ENCODE results near the gene TNFSF11.

The TNFSF11 gene

GRCh38 chr13:42575938-42576337 is 2.0 kb downstream of the TNFSF11 start:
- no peak for TF ChIP-seq GATA1 (IDR thresholded peaks at IDR 0.05; ENCODE audit: low read depth, low read length)
- no peak for TF ChIP-seq POLR2A (IDR thresholded peaks at IDR 0.05; ENCODE audit: low read length)
- no peak for DNase-seq

GRCh38 chr13:42577538-42577937 is 3.6 kb downstream of the TNFSF11 start:
- TF ChIP-seq GATA1 (IDR thresholded peaks at IDR 0.05; ENCODE audit: low read depth, low read length) (no peak), POLR2A (IDR thresholded peaks at IDR 0.05; ENCODE audit: low read length) (no peak)
- DNase-seq, result no peak

GRCh38 chr13:42580644-42581043 is 6.7 kb downstream of the TNFSF11 start:
- TF ChIP-seq GATA1 (IDR thresholded peaks at IDR 0.05; ENCODE audit: low read depth, low read length) (no peak), POLR2A (IDR thresholded peaks at IDR 0.05; ENCODE audit: low read length) (no peak)
- no peak for DNase-seq

DNA sequence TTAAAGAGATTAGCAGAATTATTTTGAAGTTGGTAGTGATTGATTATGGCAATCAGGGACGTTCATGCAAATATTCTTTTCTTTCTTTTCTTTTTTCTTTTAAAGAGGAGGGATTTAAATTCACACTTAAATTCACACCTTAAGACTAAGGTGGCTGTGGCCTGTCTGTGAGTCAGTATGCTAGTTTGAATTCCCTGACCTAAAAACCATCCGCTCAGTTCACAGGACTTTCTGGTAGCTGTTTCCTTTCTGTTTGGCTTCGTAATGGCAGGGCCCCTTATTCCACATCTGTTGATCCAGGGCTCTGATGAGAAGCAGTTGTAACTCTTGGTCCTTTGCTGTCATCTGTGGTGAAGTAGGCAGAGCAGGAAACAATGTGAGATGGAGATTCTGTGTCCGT is 7.5 kb downstream of the TNFSF11 start:
- TF ChIP-seq GATA1 (IDR thresholded peaks at IDR 0.05; ENCODE audit: low read depth, low read length) (no peak), POLR2A (IDR thresholded peaks at IDR 0.05; ENCODE audit: low read length) (no peak)
- no peak for DNase-seq

GRCh38 chr13:42591602-42592001 is 17.6 kb downstream of the TNFSF11 start:
- TF ChIP-seq GATA1 (IDR thresholded peaks at IDR 0.05; ENCODE audit: low read depth, low read length) (no peak), POLR2A (IDR thresholded peaks at IDR 0.05; ENCODE audit: low read length) (no peak)
- no peak for DNase-seq

- no peak for TF ChIP-seq POLR2A (IDR thresholded peaks at IDR 0.05; ENCODE audit: low read length)
- no peak for TF ChIP-seq GATA1 (IDR thresholded peaks at IDR 0.05; ENCODE audit: low read depth, low read length)
- DNase-seq, result no peak
Observed at GRCh38 chr13:42592915-42593900, 19.3 kb downstream of the TNFSF11 start.

DNA sequence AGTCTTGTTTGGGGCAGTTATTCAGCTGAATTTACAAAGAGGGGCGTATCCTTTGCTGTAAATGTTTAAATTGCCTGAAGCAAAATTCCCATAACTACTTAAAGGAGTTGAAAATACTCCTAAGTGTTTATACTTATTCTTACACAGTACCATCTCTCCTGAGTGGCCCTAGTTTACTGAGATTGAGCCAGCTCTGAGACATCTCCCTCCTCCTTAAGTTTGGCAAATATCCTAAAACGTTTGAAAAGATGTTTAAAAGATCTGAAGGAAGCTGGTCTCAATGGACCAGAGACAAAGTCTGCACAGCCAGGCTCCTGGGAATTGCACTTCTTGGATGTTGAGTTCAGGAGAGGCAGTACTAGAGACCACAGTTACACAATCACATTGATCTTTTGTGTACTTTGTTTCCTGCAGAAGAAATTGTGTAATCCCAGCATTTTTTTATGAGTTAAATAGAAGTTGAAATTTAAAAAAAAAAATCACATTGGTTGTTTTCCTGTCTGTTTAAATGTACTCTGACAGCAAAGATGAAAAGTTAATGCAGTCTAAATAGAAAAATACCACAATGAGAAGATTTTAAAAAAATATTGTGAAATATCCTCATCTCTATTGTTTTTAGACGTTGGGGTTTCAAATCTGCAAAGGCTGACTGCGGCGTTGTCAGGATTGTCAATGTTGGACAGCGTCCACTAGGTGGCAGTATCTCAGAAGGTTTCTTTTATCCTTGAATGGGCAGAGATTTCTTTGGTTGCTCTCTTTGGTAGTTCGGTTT is 20.7 kb downstream of the TNFSF11 start:
- peak; percentile 33 to 64 for DNase-seq
- TF ChIP-seq POLR2A (IDR thresholded peaks at IDR 0.05; ENCODE audit: low read length), result no peak
- TF ChIP-seq GATA1 (IDR thresholded peaks at IDR 0.05; ENCODE audit: low read depth, low read length), result no peak

GRCh38 chr13:42595253-42595571 is 21.3 kb downstream of the TNFSF11 start:
- no peak for DNase-seq
- no peak for TF ChIP-seq GATA1 (IDR thresholded peaks at IDR 0.05; ENCODE audit: low read depth, low read length)
- no peak for TF ChIP-seq POLR2A (IDR thresholded peaks at IDR 0.05; ENCODE audit: low read length)

- no peak for DNase-seq
- TF ChIP-seq GATA1 (IDR thresholded peaks at IDR 0.05; ENCODE audit: low read depth, low read length), result no peak
- TF ChIP-seq POLR2A (IDR thresholded peaks at IDR 0.05; ENCODE audit: low read length), result no peak
Observed at GRCh38 chr13:42597505-42597904, 23.6 kb downstream of the TNFSF11 start.

GRCh38 chr13:42600943-42601342 is 27.0 kb downstream of the TNFSF11 start:
- no peak for TF ChIP-seq POLR2A (IDR thresholded peaks at IDR 0.05; ENCODE audit: low read length)
- no peak for DNase-seq

- no peak for TF ChIP-seq GATA1 (IDR thresholded peaks at IDR 0.05; ENCODE audit: low read depth, low read length)
- TF ChIP-seq POLR2A (IDR thresholded peaks at IDR 0.05; ENCODE audit: low read length), result no peak
- DNase-seq, result no peak
Observed at GRCh38 chr13:42602906-42603305, 29.0 kb downstream of the TNFSF11 start.

- no peak for DNase-seq
- TF ChIP-seq GATA1 (IDR thresholded peaks at IDR 0.05; ENCODE audit: low read depth, low read length), result no peak
Observed at GRCh38 chr13:42603571-42603970, 29.6 kb downstream of the TNFSF11 start.

DNA sequence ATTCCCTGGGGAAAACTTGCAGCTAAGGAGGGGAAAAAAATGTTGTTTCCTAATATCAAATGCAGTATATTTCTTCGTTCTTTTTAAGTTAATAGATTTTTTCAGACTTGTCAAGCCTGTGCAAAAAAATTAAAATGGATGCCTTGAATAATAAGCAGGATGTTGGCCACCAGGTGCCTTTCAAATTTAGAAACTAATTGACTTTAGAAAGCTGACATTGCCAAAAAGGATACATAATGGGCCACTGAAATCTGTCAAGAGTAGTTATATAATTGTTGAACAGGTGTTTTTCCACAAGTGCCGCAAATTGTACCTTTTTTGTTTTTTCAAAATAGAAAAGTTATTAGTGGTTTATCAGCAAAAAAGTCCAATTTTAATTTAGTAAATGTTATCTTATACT is 33.6 kb downstream of the TNFSF11 start:
- TF ChIP-seq GATA1 (IDR thresholded peaks at IDR 0.05; ENCODE audit: low read depth, low read length) (no peak), POLR2A (IDR thresholded peaks at IDR 0.05; ENCODE audit: low read length) (no peak)
- no peak for DNase-seq

DNA sequence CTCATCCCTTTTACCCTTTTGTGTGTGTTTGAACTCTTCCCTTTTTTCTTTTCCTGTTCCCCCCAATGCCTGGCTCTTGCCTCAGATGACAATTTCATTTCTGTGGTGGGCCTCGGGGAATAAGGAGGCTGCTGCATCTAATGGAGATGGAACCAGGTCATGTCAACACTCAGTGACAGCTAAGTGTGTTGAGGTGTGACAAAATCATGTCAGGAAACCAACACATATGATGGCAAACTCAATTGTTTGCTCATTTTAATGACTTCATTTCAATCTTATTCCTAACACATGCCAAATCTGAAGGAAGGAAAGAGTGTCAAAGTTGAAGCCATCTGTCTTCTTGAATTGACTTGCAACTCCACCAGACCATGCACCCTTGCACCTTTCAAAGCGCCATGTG is 36.7 kb downstream of the TNFSF11 start:
- TF ChIP-seq POLR2A (IDR thresholded peaks at IDR 0.05; ENCODE audit: low read length) (no peak), GATA1 (IDR thresholded peaks at IDR 0.05; ENCODE audit: low read depth, low read length) (no peak)
- DNase-seq, result no peak

Data from erythroblast (primary cell).